MM.1S (cell line): ENCODE results near the gene ABHD11.

Experiments
- DNase-seq: peaks from one replicate; pipeline ENCODE4 v3.0.0-alpha.2; 2015
- H2AFZ ChIP-seq: fragments of 300-600 bp; sonication (generic); 2 replicates; pipeline ENCODE4 v1.6.0; 2016; ENCODE audit warnings: antibody characterized with exemption, low read length
- H3F3A ChIP-seq: fragments of 300-600 bp; sonication (generic); 2 replicates; pipeline ENCODE4 v1.6.1; 2016; ENCODE audit warnings: mild to moderate bottlenecking, antibody characterized with exemption, low read length, moderate library complexity, mixed read lengths; ENCODE audit not compliant: insufficient read depth
- H3K27ac ChIP-seq: fragments of 300-600 bp; sonication (generic); 2 replicates; pipeline ENCODE4 v1.5.1; 2016; ENCODE audit warnings: mild to moderate bottlenecking, low read length
- H3K27me3 ChIP-seq: fragments of 300-600 bp; sonication (generic); replicated peaks from 2 replicates; pipeline ENCODE4 v1.6.0; 2016; ENCODE audit warnings: low read length; ENCODE audit not compliant: insufficient read depth
- H3K36me3 ChIP-seq: fragments of 300-600 bp; sonication (generic); replicated peaks from 2 replicates; pipeline ENCODE4 v1.6.1; 2016; ENCODE audit warnings: mild to moderate bottlenecking, low read length, mixed read lengths; ENCODE audit not compliant: insufficient read depth
- H3K4me1 ChIP-seq: fragments of 300-600 bp; sonication (generic); 2 replicates; pipeline ENCODE4 v1.6.1; 2016; ENCODE audit warnings: low read length, mixed read lengths
- H3K4me2 ChIP-seq: fragments of 300-600 bp; sonication (generic); 2 replicates; pipeline ENCODE4 v1.6.0; 2016; ENCODE audit warnings: low read depth, low read length
- H3K4me3 ChIP-seq: fragments of 300-600 bp; sonication (generic); 2 replicates; pipeline ENCODE4 v1.5.1; 2016; ENCODE audit warnings: low read length, mixed read lengths
- H3K79me2 ChIP-seq: fragments of 300-600 bp; sonication (generic); 2 replicates; pipeline ENCODE4 v1.6.1; 2016; ENCODE audit warnings: mixed run types, low read length, mixed read lengths
- H3K9ac ChIP-seq: fragments of 300-600 bp; sonication (generic); 2 replicates; pipeline ENCODE4 v1.6.1; 2016; ENCODE audit warnings: low read length, mixed read lengths
- H3K9me2 ChIP-seq: fragments of 300-600 bp; sonication (generic); replicated peaks from 2 replicates; pipeline ENCODE4 v1.6.1; 2016; ENCODE audit warnings: mild to moderate bottlenecking, low read length, mixed read lengths; ENCODE audit not compliant: insufficient read depth
- H3K9me3 ChIP-seq: fragments of 300-600 bp; sonication (generic); replicated peaks from 2 replicates; pipeline ENCODE4 v1.6.1; 2016; ENCODE audit warnings: mild to moderate bottlenecking, low read length, mixed read lengths; ENCODE audit not compliant: insufficient read depth
- H4K20me1 ChIP-seq: fragments of 300-600 bp; sonication (generic); 2 replicates; pipeline ENCODE4 v1.6.1; 2016; ENCODE audit warnings: mild to moderate bottlenecking, low read length, moderate library complexity, mixed read lengths; ENCODE audit not compliant: insufficient read depth
- EZH2 ChIP-seq: fragments of 300-600 bp; sonication (generic); optimal IDR thresholded peaks from 2 replicates; pipeline ENCODE3; 2017; ENCODE audit warnings: low read depth, mild to moderate bottlenecking, antibody characterized with exemption, low read length, mixed read lengths
- EZH2phosphoT487 ChIP-seq: fragments of 300-600 bp; sonication (generic); IDR thresholded peaks from 2 replicates; pipeline ENCODE4 v1.6.1; 2018; ENCODE audit warnings: antibody characterized with exemption, low read length
- TF ChIP-seq, protein P1 (sequence below): fragments of 300-600 bp; sonication (generic); IDR thresholded peaks from 2 replicates; pipeline ENCODE4 v1.5.1; 2016; ENCODE audit warnings: antibody characterized with exemption, low read length, mixed read lengths

ABHD11 gene

GRCh38 chr7:73705551-73705920 is 33.1 kb downstream of the ABHD11 start:
- Histone ChIP-seq H3K9ac (no peak overlapping the region), H3K4me1 (no peaks in the 10 kb centered on the region)

GRCh38 chr7:73704640-73705550 is 33.7 kb downstream of the ABHD11 start:
- Histone ChIP-seq H3K27me3 (no peaks in the 10 kb centered on the region), H3K9me2 (no peaks in the 10 kb centered on the region), H3K4me2 (no peak overlapping the region), H3K79me2 (no peaks in the 10 kb centered on the region), H3K9me3 (no peaks in the 10 kb centered on the region), H3K27ac (no peak overlapping the region), H3K36me3 (no peaks in the 10 kb centered on the region), H4K20me1 (no peaks in the 10 kb centered on the region; the same call in 1 of the 2 replicates), H3F3A (no peaks in the 10 kb centered on the region), H3K9ac (no peak overlapping the region), H3K4me1 (no peaks in the 10 kb centered on the region), H2AFZ (no peak overlapping the region), H3K4me3 (no peak overlapping the region)
- no peak for TF ChIP-seq EZH2phosphoT487
- TF ChIP-seq EZH2 = no peak
- TF ChIP-seq, protein P1, sequence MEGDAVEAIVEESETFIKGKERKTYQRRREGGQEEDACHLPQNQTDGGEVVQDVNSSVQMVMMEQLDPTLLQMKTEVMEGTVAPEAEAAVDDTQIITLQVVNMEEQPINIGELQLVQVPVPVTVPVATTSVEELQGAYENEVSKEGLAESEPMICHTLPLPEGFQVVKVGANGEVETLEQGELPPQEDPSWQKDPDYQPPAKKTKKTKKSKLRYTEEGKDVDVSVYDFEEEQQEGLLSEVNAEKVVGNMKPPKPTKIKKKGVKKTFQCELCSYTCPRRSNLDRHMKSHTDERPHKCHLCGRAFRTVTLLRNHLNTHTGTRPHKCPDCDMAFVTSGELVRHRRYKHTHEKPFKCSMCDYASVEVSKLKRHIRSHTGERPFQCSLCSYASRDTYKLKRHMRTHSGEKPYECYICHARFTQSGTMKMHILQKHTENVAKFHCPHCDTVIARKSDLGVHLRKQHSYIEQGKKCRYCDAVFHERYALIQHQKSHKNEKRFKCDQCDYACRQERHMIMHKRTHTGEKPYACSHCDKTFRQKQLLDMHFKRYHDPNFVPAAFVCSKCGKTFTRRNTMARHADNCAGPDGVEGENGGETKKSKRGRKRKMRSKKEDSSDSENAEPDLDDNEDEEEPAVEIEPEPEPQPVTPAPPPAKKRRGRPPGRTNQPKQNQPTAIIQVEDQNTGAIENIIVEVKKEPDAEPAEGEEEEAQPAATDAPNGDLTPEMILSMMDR = no peak
- no peak for DNase-seq

More at GRCh38 chr7:73705551-73705920, 33.1 kb downstream of the ABHD11 start:
- H3K27ac ChIP-seq = no peak overlapping the region
- H3K27me3 ChIP-seq = no peaks in the 10 kb centered on the region
- no peak overlapping the region for H3K4me2 ChIP-seq
- no peak overlapping the region for H2AFZ ChIP-seq
- no peak for DNase-seq
- no peaks in the 10 kb centered on the region for H3K36me3 ChIP-seq
- no peaks in the 10 kb centered on the region for H3K9me2 ChIP-seq
- no peaks in the 10 kb centered on the region for H3K79me2 ChIP-seq
- H3K9me3 ChIP-seq = no peaks in the 10 kb centered on the region
- H4K20me1 ChIP-seq = no peaks in the 10 kb centered on the region; the same call in 1 of the 2 replicates
- TF ChIP-seq EZH2phosphoT487 (no peak), EZH2 (no peak)
- TF ChIP-seq, protein P1 = no peak
- H3F3A ChIP-seq = no peaks in the 10 kb centered on the region
- H3K4me3 ChIP-seq = no peak overlapping the region

GRCh38 chr7:73703757-73704639 is 34.6 kb downstream of the ABHD11 start:
- Histone ChIP-seq H4K20me1 (no peaks in the 10 kb centered on the region; the same call in 1 of the 2 replicates), H3K4me1 (no peaks in the 10 kb centered on the region), H2AFZ (no peak overlapping the region), H3K4me2 (no peak overlapping the region), H3K36me3 (no peaks in the 10 kb centered on the region), H3K9me3 (no peaks in the 10 kb centered on the region), H3F3A (no peaks in the 10 kb centered on the region), H3K9ac (no peak overlapping the region), H3K9me2 (no peaks in the 10 kb centered on the region), H3K27ac (no peak overlapping the region), H3K79me2 (no peaks in the 10 kb centered on the region), H3K4me3 (no peak overlapping the region), H3K27me3 (no peaks in the 10 kb centered on the region)
- TF ChIP-seq EZH2 (no peak), EZH2phosphoT487 (no peak)
- TF ChIP-seq, protein P1 = no peak
- DNase-seq = no peak
